GM03348 (cell line): ENCODE measurements around the gene TIAM2.

ENCODE experiments used
- DNase-seq: peaks from one replicate; pipeline ENCODE4 v3.0.0; 2012; ENCODE audit warnings: low spot score

Gene TIAM2

DNA sequence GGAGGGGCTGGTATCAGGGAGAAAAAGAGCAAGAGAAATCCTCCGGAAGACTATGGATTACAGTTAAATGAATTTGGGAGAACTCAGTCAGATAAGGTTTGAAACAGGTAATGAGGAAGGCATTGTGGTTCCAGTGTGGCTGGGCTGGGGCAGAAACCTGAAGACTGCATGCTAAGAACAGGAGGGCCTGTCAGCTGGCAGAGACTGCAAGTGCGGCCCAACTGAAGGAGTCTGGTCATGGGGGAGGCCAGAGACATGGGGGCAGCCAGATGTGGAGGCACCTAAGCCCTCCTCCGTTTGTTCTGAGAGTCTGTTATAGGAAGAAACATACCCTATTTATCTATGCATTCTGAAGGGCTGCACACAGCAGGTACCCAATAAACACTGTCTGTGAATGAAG lies 302.6 kb downstream of the TIAM2 start:
- no peak for DNase-seq

DNA sequence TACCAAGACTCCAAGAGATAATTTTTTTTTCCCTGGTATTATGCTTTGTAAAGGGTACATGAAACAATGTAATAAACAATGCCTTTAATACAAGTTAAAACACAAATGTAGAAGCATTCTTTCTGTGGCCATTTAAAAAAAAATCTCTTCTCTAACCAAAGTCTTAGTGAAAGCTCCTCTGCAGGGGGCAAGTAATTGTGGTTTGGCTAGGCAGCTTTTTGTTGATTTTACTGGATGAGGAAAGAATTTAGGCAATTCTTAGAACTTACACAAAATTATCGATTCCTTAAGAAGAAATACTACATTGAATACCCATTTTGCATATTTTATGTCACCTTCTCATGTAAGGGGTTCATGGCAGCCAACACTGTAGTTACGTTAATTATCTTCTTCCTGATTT lies 306.8 kb downstream of the TIAM2 start:
- DNase-seq: no peak

DNA sequence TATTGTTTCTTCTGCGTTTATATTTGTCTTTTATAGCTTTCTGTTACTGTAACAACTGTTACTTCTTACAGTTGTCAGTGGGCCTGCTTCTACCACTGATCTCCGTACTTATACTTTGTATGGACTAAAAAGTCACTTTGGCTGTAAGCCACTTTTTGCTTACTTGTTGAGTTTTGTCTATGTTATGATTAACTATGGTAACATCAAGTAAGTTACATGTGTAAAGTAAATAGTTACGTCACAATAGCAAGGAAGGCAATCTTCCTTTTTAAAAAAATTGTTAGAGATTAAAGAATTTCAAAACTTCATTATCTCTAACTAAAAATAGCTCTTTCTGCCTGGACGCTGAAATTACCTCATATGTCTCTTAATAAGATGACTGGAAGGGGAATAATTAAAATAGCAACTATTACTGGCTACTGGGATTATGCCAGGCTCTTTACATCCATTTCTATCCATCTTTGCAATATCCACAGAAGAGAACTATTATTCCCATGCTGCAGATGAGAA lies 308.3 kb downstream of the TIAM2 start:
- DNase-seq: no peak

DNA sequence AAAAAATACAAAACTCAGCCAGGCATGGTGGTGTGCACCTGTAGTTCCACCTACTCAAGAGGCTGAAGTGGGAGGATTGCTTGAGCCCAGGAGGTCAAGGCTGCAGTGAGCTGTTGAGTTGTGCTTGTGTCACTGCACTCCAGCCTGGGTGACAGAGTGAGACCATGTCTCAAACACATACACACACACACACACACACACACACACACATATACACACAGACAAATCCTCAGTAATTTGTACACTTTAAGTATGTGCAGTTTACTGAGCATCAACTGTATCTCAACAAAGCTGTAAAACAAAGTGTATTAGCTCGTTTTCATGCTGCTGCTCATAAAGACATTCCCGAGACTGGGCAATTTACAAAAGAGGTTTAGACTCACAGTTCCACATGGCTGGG lies 311.8 kb downstream of the TIAM2 start:
- no peak for DNase-seq
